D341Med (cell line): Measurements from ENCODE around the gene RHPN2.
"Not testable (repeated sequence)": the region's sequence is repeated elsewhere in the genome, so short reads cannot be mapped to it uniquely, and the experiment has no call there.

Experiments
- DNase-seq: peaks from one replicate; pipeline ENCODE4 v3.0.0; 2012; ENCODE audit warnings: low spot score

Gene RHPN2

GRCh38 chr19:33026602-33027001 lies 38.1 kb downstream of the RHPN2 start:
- not testable (repeated sequence) for DNase-seq

- DNase-seq: not testable (repeated sequence)
Observed at GRCh38 chr19:33025468-33026238, 39.0 kb downstream of the RHPN2 start.

GRCh38 chr19:33024398-33024797 lies 40.3 kb downstream of the RHPN2 start:
- DNase-seq: no peak

GRCh38 chr19:33022472-33023116 lies 42.1 kb downstream of the RHPN2 start:
- no peak for DNase-seq

GRCh38 chr19:33010891-33011290 lies 53.8 kb downstream of the RHPN2 start:
- not testable (repeated sequence) for DNase-seq

- DNase-seq: no peak
Observed at GRCh38 chr19:33008738-33009137, 56.0 kb downstream of the RHPN2 start.

GRCh38 chr19:33005440-33005839 lies 59.2 kb downstream of the RHPN2 start:
- DNase-seq: no peak

GRCh38 chr19:33003424-33004024 lies 61.2 kb downstream of the RHPN2 start:
- DNase-seq: not testable (repeated sequence)

GRCh38 chr19:33002126-33002865 lies 62.4 kb downstream of the RHPN2 start:
- not testable (repeated sequence) for DNase-seq

GRCh38 chr19:33000910-33001309 lies 63.8 kb downstream of the RHPN2 start:
- DNase-seq: no peak

GRCh38 chr19:33000510-33000909 lies 64.2 kb downstream of the RHPN2 start:
- DNase-seq: no peak

GRCh38 chr19:32998722-32999121 lies 66.0 kb downstream of the RHPN2 start:
- DNase-seq: no peak

GRCh38 chr19:32997716-32998355 lies 66.9 kb downstream of the RHPN2 start:
- DNase-seq: no peak

- not testable (repeated sequence) for DNase-seq
Observed at GRCh38 chr19:32997061-32997464, 67.6 kb downstream of the RHPN2 start.

GRCh38 chr19:32995966-32996365 lies 68.7 kb downstream of the RHPN2 start:
- DNase-seq: not testable (repeated sequence)

GRCh38 chr19:32988724-32989123 lies 76.0 kb downstream of the RHPN2 start:
- no peak for DNase-seq

- not testable (repeated sequence) for DNase-seq
Observed at GRCh38 chr19:32988254-32988653, 76.4 kb downstream of the RHPN2 start.

- not testable (repeated sequence) for DNase-seq
Observed at GRCh38 chr19:32982488-32982887, 82.2 kb downstream of the RHPN2 start.

GRCh38 chr19:32979807-32980206 lies 84.9 kb downstream of the RHPN2 start:
- not testable (repeated sequence) for DNase-seq

- DNase-seq: not testable (repeated sequence)
Observed at GRCh38 chr19:32977813-32978212, 86.9 kb downstream of the RHPN2 start.

GRCh38 chr19:32977280-32977679 lies 87.4 kb downstream of the RHPN2 start:
- DNase-seq: no peak
